NT2/D1 (cell line): ENCODE results near the gene LBX1.

Experiments used
- DNase-seq: peaks from one replicate; pipeline ENCODE4 v3.0.0-alpha.2; 2011; ENCODE audit warnings: low read depth, low spot score
- H3K27me3 ChIP-seq: 2 replicates; pipeline ENCODE4 v1.6.0; 2011; ENCODE audit warnings: mild to moderate bottlenecking; ENCODE audit not compliant: insufficient read length, insufficient read depth
- H3K36me3 ChIP-seq: 2 replicates; pipeline ENCODE4 v1.6.1; 2011; ENCODE audit warnings: mild to moderate bottlenecking, low read length, mixed read lengths; ENCODE audit not compliant: insufficient read depth, insufficient read length
- H3K4me1 ChIP-seq: 2 replicates; pipeline ENCODE4 v1.5.1; 2011; ENCODE audit not compliant: insufficient read depth, insufficient read length
- H3K4me3 ChIP-seq: 2 replicates; pipeline ENCODE4 v1.5.1; 2011; ENCODE audit warnings: low read depth; ENCODE audit not compliant: insufficient read length
- H3K9ac ChIP-seq: 2 replicates; pipeline ENCODE4 v1.6.0; 2011; ENCODE audit warnings: low read depth; ENCODE audit not compliant: insufficient read length
- H3K9me3 ChIP-seq: 2 replicates; pipeline ENCODE4 v1.5.1; 2011; ENCODE audit warnings: mild to moderate bottlenecking, low read length; ENCODE audit not compliant: insufficient read depth
- SUZ12 ChIP-seq: IDR thresholded peaks from 2 replicates; pipeline ENCODE4 v1.6.1; 2011; ENCODE audit not compliant: insufficient read length, insufficient read depth; ENCODE audit errors: extremely low read depth
- YY1 ChIP-seq: IDR thresholded peaks from 2 replicates; pipeline ENCODE4 v1.6.1; 2011; ENCODE audit not compliant: insufficient read length, insufficient read depth
- ZNF274 ChIP-seq: IDR thresholded peaks from 2 replicates; pipeline ENCODE4 v1.6.1; 2011; ENCODE audit warnings: mild to moderate bottlenecking, low read depth, low read length

LBX1 gene

DNA sequence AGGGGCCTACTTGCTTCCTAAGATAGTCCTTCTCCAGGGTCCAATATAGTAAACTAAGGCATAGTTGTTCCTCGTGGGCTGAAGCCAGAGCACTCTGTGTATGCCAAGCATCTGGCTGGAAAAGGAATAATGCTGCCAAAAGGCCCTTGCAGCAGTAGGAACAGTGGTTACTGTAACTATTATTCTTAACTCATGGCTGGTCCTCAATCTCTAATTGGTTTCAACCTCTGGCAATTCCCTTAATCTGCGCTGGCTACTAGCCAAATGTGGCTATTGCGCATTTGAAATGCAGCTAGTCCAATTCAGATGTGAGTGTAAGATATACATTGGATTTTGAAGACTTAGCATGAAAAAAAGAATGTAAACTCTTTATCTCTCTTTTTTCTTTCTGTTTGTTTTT is 27.8 kb upstream of the LBX1 start:
- peaks cover 6% of the 10 kb centered on the region; the same call in 1 of the 2 replicates for H3K9me3 ChIP-seq
- H3K4me1 ChIP-seq, result peaks cover 9% of the 10 kb centered on the region
- no peak overlapping the region for H3K9ac ChIP-seq
- no peak for DNase-seq
- H3K36me3 ChIP-seq, result no peaks in the 10 kb centered on the region
- H3K27me3 ChIP-seq, result no peaks in the 10 kb centered on the region
- no peak for TF ChIP-seq YY1
- no peak for TF ChIP-seq ZNF274
- H3K4me3 ChIP-seq, result no peak overlapping the region

GRCh38 chr10:101256387-101256786 is 27.1 kb upstream of the LBX1 start:
- Histone ChIP-seq H3K9me3 (peaks cover 6% of the 10 kb centered on the region; the same call in 1 of the 2 replicates), H3K4me1 (peaks cover 7% of the 10 kb centered on the region), H3K36me3 (no peaks in the 10 kb centered on the region), H3K9ac (no peak overlapping the region), H3K27me3 (no peaks in the 10 kb centered on the region), H3K4me3 (no peak overlapping the region)
- TF ChIP-seq ZNF274 (no peak), SUZ12 (no peak), YY1 (no peak)
- DNase-seq, result no peak

GRCh38 chr10:101250136-101250535 is 20.9 kb upstream of the LBX1 start:
- H3K4me1 ChIP-seq, result peaks cover 5% of the 10 kb centered on the region
- H3K4me3 ChIP-seq, result no peak overlapping the region
- DNase-seq, result no peak
- no peaks in the 10 kb centered on the region for H3K9me3 ChIP-seq
- peaks cover 17% of the 10 kb centered on the region for H3K27me3 ChIP-seq
- no peaks in the 10 kb centered on the region for H3K36me3 ChIP-seq
- TF ChIP-seq SUZ12 (no peak), YY1 (no peak), ZNF274 (no peak)
- no peak overlapping the region for H3K9ac ChIP-seq

DNA sequence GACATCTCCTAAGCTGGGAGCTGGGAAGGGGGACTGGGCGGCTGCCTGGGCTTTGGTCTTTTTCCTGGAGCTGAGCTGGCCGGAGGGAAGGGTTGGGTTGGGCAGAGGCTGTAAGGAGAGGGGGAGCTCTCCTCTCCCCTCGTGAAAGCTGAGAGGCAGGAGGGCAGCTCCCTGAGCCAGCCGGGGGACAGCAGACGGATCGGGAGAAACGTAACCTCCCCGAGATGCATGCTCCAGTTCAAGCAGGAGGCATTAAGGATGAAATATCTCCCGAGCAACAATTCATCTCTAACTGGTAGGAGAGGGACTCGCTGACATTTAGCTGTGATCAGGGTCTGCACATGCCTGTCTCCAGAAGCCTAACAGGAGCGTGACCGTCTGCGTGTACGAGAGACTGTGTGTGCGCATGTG is 19.9 kb upstream of the LBX1 start:
- Histone ChIP-seq H3K9me3 (no peaks in the 10 kb centered on the region), H3K27me3 (peaks cover 19% of the 10 kb centered on the region), H3K4me3 (no peak overlapping the region), H3K36me3 (no peaks in the 10 kb centered on the region), H3K4me1 (peaks cover 5% of the 10 kb centered on the region), H3K9ac (no peak overlapping the region)
- DNase-seq, result no peak
- TF ChIP-seq ZNF274, result no peak
- no peak for TF ChIP-seq YY1
- TF ChIP-seq SUZ12, result no peak

DNA sequence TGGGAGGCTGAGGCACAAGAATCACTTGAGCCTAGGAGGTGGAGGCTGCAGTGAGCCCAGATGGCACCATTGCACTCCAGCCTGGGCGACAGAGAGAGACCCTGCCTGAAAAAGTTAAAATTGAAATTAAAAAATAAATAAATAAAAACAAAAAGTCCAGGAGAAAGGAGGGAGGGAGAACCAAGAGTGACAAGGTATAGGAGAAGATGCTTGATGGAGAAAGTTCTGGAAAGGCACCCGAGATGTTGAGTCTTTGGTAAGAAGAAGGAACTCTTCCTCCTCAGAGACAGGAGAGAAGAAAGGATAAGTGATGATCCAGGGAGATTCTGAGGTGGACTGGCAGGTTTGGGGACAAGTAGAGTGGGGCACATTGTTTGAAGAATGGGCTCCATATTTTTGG is 17.4 kb upstream of the LBX1 start:
- Histone ChIP-seq H3K4me1 (peaks cover 2% of the 10 kb centered on the region), H3K36me3 (no peaks in the 10 kb centered on the region), H3K9me3 (no peaks in the 10 kb centered on the region), H3K4me3 (no peak overlapping the region), H3K9ac (no peak overlapping the region), H3K27me3 (peaks cover 26% of the 10 kb centered on the region)
- no peak for TF ChIP-seq SUZ12
- TF ChIP-seq ZNF274, result no peak
- TF ChIP-seq YY1, result no peak
- no peak for DNase-seq

DNA sequence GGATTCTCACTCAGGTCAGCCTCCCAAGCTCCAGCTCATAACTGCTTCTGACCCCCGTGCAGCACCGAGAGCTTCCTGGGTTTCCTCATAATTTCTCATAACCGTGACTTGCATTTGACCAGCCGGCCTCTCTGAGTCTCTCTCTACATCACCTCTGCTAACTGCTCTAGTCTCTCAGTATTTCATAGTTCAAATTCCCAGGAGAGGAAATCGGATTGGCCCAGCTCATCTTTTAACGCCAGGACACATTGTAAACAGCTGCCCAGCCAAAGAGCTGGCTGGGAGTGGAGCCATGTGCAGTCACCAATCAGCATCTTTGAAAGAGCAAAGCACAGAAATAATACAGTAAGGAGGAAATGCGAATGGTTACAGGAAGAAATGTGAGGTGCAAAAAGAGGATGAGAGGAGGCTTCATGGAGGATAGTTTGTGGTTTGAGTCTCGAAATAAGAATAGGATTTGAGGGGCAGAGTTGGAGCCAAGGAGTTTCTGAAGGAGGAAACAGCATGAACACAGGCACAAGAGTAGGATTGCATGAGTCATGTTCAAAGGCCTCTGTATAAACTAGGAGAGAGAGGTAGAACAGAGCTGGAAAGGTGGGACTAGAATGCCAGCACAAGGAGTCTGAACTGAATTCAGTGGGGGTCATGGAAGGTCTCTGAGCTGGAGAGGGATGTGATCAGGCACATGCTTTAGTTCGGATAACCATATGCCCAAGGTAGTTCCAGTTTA is 15.2 kb upstream of the LBX1 start:
- Histone ChIP-seq H3K4me1 (no peaks in the 10 kb centered on the region), H3K27me3 (peaks cover 38% of the 10 kb centered on the region), H3K9ac (no peak overlapping the region), H3K36me3 (no peaks in the 10 kb centered on the region), H3K4me3 (no peak overlapping the region), H3K9me3 (no peaks in the 10 kb centered on the region)
- TF ChIP-seq ZNF274 (no peak), YY1 (no peak), SUZ12 (no peak)
- DNase-seq, result no peak

DNA sequence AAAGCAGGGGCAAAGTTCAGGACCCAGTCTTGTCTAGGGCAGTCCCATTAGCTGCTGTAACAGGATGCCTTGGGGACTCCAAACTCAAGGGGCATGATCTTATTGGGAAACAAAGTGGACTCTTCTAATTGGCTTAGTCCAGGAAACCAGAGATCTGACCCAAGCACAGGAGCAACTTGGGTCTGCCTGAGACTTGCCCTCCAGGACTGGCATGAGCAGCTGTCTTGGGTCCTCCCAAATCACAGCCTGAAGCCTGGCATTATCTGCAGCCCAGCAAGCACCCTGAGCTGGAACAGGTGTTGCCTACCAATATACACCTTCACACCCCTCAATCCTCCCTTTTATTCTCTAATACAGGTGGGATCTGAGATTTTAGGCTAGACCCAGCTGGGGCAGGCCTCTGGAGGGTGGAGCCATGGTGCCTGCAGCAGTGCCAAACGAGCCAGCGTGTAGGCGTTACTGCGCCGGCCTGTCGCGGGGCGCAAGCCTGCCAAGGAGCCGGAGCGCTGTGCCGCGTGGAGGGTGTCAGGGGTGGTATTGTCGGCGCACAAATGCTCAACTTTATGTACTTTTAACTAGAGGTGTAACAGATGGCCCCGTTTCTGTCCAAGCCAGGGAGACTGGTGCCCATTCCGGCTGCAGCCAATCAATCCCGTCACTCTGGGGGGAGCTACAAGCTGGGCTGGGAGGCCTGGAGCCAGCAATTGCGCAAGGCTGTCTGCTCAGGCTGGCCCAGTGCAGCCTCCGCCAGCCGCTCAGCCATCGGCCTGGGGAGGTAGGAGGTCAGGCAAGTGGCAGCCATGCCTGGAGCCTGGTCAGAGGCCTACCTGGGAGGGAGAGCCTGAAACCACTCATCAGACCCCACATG is 12.8 kb upstream of the LBX1 start:
- no peak for TF ChIP-seq ZNF274
- no peak for TF ChIP-seq YY1
- TF ChIP-seq SUZ12, result no peak
- no peak for DNase-seq
- Histone ChIP-seq H3K9ac (no peak overlapping the region), H3K9me3 (no peaks in the 10 kb centered on the region), H3K27me3 (peaks cover 59% of the 10 kb centered on the region), H3K4me1 (peaks cover 4% of the 10 kb centered on the region), H3K36me3 (no peaks in the 10 kb centered on the region), H3K4me3 (no peak overlapping the region)
